K562 (cell line): ENCODE measurements around the gene NT5DC1. TPM values are rescaled to one million over a fixed set of nuclear protein-coding genes. Genes with fewer than 3 reads are reported as not detected.

Source experiments
- CEBPB ChIP-seq: fragments of 450-650 bp; IDR thresholded peaks from 2 replicates; pipeline ENCODE4 v1.6.1; 2016; ENCODE audit warnings: missing genetic modification characterization, missing compliant biosample characterization
- DDX20 ChIP-seq: fragments of 450-650 bp; IDR thresholded peaks from 2 replicates; pipeline ENCODE4 v1.6.1; 2016; ENCODE audit warnings: missing genetic modification characterization, low read depth, mild to moderate bottlenecking, missing compliant biosample characterization, moderate library complexity
- DEAF1 ChIP-seq: fragments of 450-650 bp; formaldehyde crosslinking; IDR thresholded peaks from 2 replicates; pipeline ENCODE4 v1.4.0; 2020; ENCODE audit warnings: mild to moderate bottlenecking, moderate library complexity
- ELK3 ChIP-seq: fragments of 450-650 bp; formaldehyde crosslinking; IDR thresholded peaks from 2 replicates; pipeline ENCODE4 v1.4.0; 2020; ENCODE audit warnings: mild to moderate bottlenecking
- HNRNPL ChIP-seq: fragments of 200-400 bp; formaldehyde crosslinking; IDR thresholded peaks from 2 replicates; pipeline ENCODE4 v1.6.1; 2017; ENCODE audit warnings: low read depth, mild to moderate bottlenecking, low read length
- ID3 ChIP-seq, 2 experiments: fragments of 250-450 bp in 1 of 2; fragments of 450-650 bp in 1 of 2; sonication (Bioruptor Pico) in 1 of 2; IDR thresholded peaks; 2 replicates each; pipeline versions ENCODE4 v1.6.1 to v1.8.0; 2016 to 2021; ENCODE audit warnings: mild to moderate bottlenecking in 2 of 2, moderate library complexity in 2 of 2, missing compliant biosample characterization in 1 of 2, missing genetic modification characterization in 1 of 2
- JUND ChIP-seq, 2 experiments: IDR thresholded peaks; 2 replicates in 1 of 2; 3 replicates in 1 of 2; pipeline ENCODE4 v1.6.1; 2011; ENCODE audit warnings: borderline replicate concordance in 2 of 2, low read depth in 2 of 2, low read length in 2 of 2, improper control_type of control experiment in 1 of 2, missing biosample characterization in 1 of 2, missing genetic modification characterization in 1 of 2, missing genetic modification reagents in 1 of 2
- MEF2A ChIP-seq: IDR thresholded peaks from 2 replicates; pipeline ENCODE4 v1.6.1; 2011; ENCODE audit warnings: low read depth, mild to moderate bottlenecking, low read length, moderate library complexity; ENCODE audit not compliant: control insufficient read depth
- NR4A1 ChIP-seq, 2 experiments: fragments of 250-450 bp in 1 of 2; fragments of 450-650 bp in 1 of 2; sonication (Bioruptor Pico) in 1 of 2; IDR thresholded peaks; 2 replicates each; pipeline versions ENCODE4 v1.4.0 to v1.6.1; 2016 to 2020; ENCODE audit warnings: mild to moderate bottlenecking in 2 of 2, missing compliant biosample characterization in 1 of 2, missing genetic modification characterization in 1 of 2, moderate library complexity in 1 of 2
- PPARD ChIP-seq: fragments of 250-450 bp; sonication (Bioruptor Pico); IDR thresholded peaks from 2 replicates; pipeline ENCODE4 v1.8.0; 2022; ENCODE audit warnings: inconsistent platforms, mild to moderate bottlenecking, moderate library complexity
- SMAD3 ChIP-seq: fragments of 450-650 bp; formaldehyde crosslinking; conservative IDR thresholded peaks from 2 replicates; pipeline ENCODE4 v1.4.0; 2020; ENCODE audit warnings: mild to moderate bottlenecking
- SMAD4 ChIP-seq: fragments of 250-450 bp; sonication (Bioruptor Pico); conservative IDR thresholded peaks from 2 replicates; pipeline ENCODE4 v1.8.0; 2021; ENCODE audit warnings: inconsistent platforms, mild to moderate bottlenecking, moderate library complexity
- SPI1 ChIP-seq: IDR thresholded peaks from 2 replicates; pipeline ENCODE4 v1.6.1; 2011; ENCODE audit warnings: low read depth, low read length, control low read depth, borderline replicate concordance
- TAF9B ChIP-seq: fragments of 450-650 bp; IDR thresholded peaks from 2 replicates; pipeline ENCODE4 v1.6.1; 2018; ENCODE audit warnings: mild to moderate bottlenecking; ENCODE audit not compliant: partially characterized antibody
- TEAD4 ChIP-seq, 2 experiments: sonication (generic) in 1 of 2; formaldehyde crosslinking in 1 of 2; IDR thresholded peaks; 2 replicates each; pipeline versions ENCODE4 v1.6.1 to v1.8.0; 2012 to 2022; ENCODE audit warnings: borderline replicate concordance in 1 of 2, inconsistent platforms in 1 of 2, low read length in 1 of 2, mild to moderate bottlenecking in 1 of 2, missing genetic modification reagents in 1 of 2
- ZBTB7A ChIP-seq: IDR thresholded peaks from 2 replicates; pipeline ENCODE4 v1.6.1; 2011; ENCODE audit warnings: low read depth, mild to moderate bottlenecking, low read length, moderate library complexity, borderline replicate concordance; ENCODE audit not compliant: control insufficient read depth
- ZBTB9 ChIP-seq: fragments of 450-650 bp; formaldehyde crosslinking; IDR thresholded peaks from 2 replicates; pipeline ENCODE4 v1.4.0; 2020; ENCODE audit warnings: mild to moderate bottlenecking, moderate library complexity
- ZNF316 ChIP-seq: fragments of 450-650 bp; IDR thresholded peaks from 2 replicates; pipeline ENCODE4 v1.6.1; 2016
- ZNF764 ChIP-seq: fragments of 250-450 bp; sonication (Bioruptor Pico); IDR thresholded peaks from 2 replicates; pipeline ENCODE4 v1.4.0; 2020; ENCODE audit warnings: low read depth, mild to moderate bottlenecking, moderate library complexity
- ZNF766 ChIP-seq: fragments of 200-800 bp; sonication (Bioruptor generic); conservative IDR thresholded peaks from 2 replicates; pipeline ENCODE4 v1.6.1; 2016; ENCODE audit warnings: missing genetic modification characterization, missing compliant biosample characterization
- polyA plus RNA-seq, 8 experiments: library from polyadenylated mRNA; depleted of rRNA in 4 of 8; stranded (reverse) in 5 of 8; unstranded in 3 of 8; fragments of >200 nt; fragmentation: Nextera tagmentation in 2 of 8; fragmentation: Illumina TruSeq in 1 of 8; extraction: Ambion mirVana in 2 of 8; extraction: Trizol in 1 of 8; gene quantifications; 2 replicates each; pipeline versions ENCODE4 v1.2.1 to v1.2.3, GENCODE V29; 2011 to 2014; ENCODE audit warnings: inconsistent platforms in 1 of 8, missing spikeins in 1 of 8
- total RNA-seq, 7 experiments: library from RNA; depleted of rRNA in 6 of 7; stranded (reverse); fragments of >200 nt in 6 of 7; fragmentation: Illumina TruSeq in 2 of 7; extraction: Trizol in 2 of 7; gene quantifications; 2 replicates each; pipeline versions ENCODE4 v1.2.1 to v1.2.3, GENCODE V29; 2011 to 2021; ENCODE audit warnings: low replicate concordance in 1 of 7

NT5DC1 gene
- total and polyA plus RNA-seq, 9 of the 15 experiments (the other 6 are each of a cell fraction or from before 2014, with no cell fraction given): 4.9 to 28.5 (median 16.3) TPM

- no peak for TF ChIP-seq JUND (IDR thresholded peaks at IDR 0.05; ENCODE audit: borderline replicate concordance, low read depth, low read length)
- 0 out of 3 replicates have a peak, but pooled peaks have one; percentile 12 for TF ChIP-seq JUND (tag; IDR thresholded peaks at IDR 0.05; ENCODE audit: borderline replicate concordance, low read depth, low read length)
- peak; percentile 39 for TF ChIP-seq TAF9B
- no peak for TF ChIP-seq DDX20 (tag)
- TF ChIP-seq ZNF766 (CRISPR knock-in tag): 0 out of 2 replicates have a peak, but pooled peaks have one; percentile 20
- no peak for TF ChIP-seq ID3 (CRISPR knock-in tag; IDR thresholded peaks at IDR 0.05)
- peak; percentile 15; the same call in 1 of the 2 replicates for TF ChIP-seq ID3 (tag; IDR thresholded peaks at IDR 0.05)
- TF ChIP-seq HNRNPL: peak; percentile 76
- peak; percentile 61; the same call in 1 of the 2 replicates for TF ChIP-seq SMAD4 (CRISPR knock-in tag)
- peak; percentile 54; the same call in 1 of the 2 replicates for TF ChIP-seq CEBPB
- 0 out of 2 replicates have a peak, but pooled peaks have one; percentile 43 for TF ChIP-seq ZBTB9 (CRISPR knock-in tag)
- TF ChIP-seq SMAD3: no peak
- TF ChIP-seq NR4A1 (CRISPR knock-in tag; IDR thresholded peaks at IDR 0.05): no peak
- no peak for TF ChIP-seq NR4A1 (tag; IDR thresholded peaks at IDR 0.05)
- no peak for TF ChIP-seq MEF2A
- no peak for TF ChIP-seq ZNF764 (CRISPR knock-in tag)
- no peak for TF ChIP-seq PPARD (CRISPR knock-in tag)
- 0 out of 2 replicates have a peak, but pooled peaks have one; percentile 4 for TF ChIP-seq TEAD4 (IDR thresholded peaks at IDR 0.05; ENCODE audit: low read length)
- TF ChIP-seq TEAD4 (CRISPR knock-in tag; IDR thresholded peaks at IDR 0.05; ENCODE audit: borderline replicate concordance): no peak
- peak; percentile 20; the same call in 1 of the 2 replicates for TF ChIP-seq SPI1
- no peak for TF ChIP-seq DEAF1
- peak; percentile 66; the same call in 1 of the 2 replicates for TF ChIP-seq ZBTB7A
- TF ChIP-seq ELK3 (CRISPR knock-in tag): no peak
- peak; percentile 48; the same call in 1 of the 2 replicates for TF ChIP-seq ZNF316
Observed at GRCh38 chr6:116100419-116101301, at the start of gene NT5DC1 (continued).
